ENCODE data around the gene HPF1.

GRCh38 chr4:169690787-169691186 lies 67.0 kb downstream of the HPF1 start:
- TF ChIP-seq NRF1 (IDR thresholded peaks at IDR 0.05; ENCODE audit: low read depth, low read length) (no peak), CTCF (IDR thresholded peaks at IDR 0.05) (no peak), POLR2AphosphoS5 (IDR thresholded peaks at IDR 0.05; ENCODE audit: low read depth, low read length) (no peak), JUND (IDR thresholded peaks at IDR 0.05) (no peak), ELF1 (IDR thresholded peaks at IDR 0.05) (no peak), IRF3 (IDR thresholded peaks at IDR 0.05; ENCODE audit: low read depth, low read length) (no peak), RCOR1 (IDR thresholded peaks at IDR 0.05; ENCODE audit: low read length) (no peak), RAD21 (IDR thresholded peaks at IDR 0.05; ENCODE audit: low read length) (no peak), EP300 (IDR thresholded peaks at IDR 0.05; ENCODE audit: borderline replicate concordance in 1 of 2, low read depth in 1 of 2, low read length in 1 of 2) (no peak), SIN3A (IDR thresholded peaks at IDR 0.05; ENCODE audit: borderline replicate concordance, low read depth, low read length) (no peak)

All from SK-N-SH (cell line).